Umbilical cord (tissue), 2 donors: Measurements from ENCODE around the gene PRKG1. TPM values are rescaled to one million over a fixed set of nuclear protein-coding genes. Genes with fewer than 3 reads are reported as not detected.
"Not testable (repeated sequence)": the region's sequence is repeated elsewhere in the genome, so short reads cannot be mapped to it uniquely, and the experiment has no call there.

Experiments
- DNase-seq: peaks from one replicate; pipeline ENCODE4 v3.0.0-alpha.2; 2015; ENCODE audit warnings: low spot score
- total RNA-seq: library from RNA; depleted of rRNA; stranded (reverse); fragments of >200 nt; gene quantifications from one replicate; pipeline ENCODE4 v1.2.3, GENCODE V29; 2014; ENCODE audit warnings: low replicate concordance; ENCODE audit not compliant: insufficient read depth

Gene PRKG1
- total RNA-seq, 1 donor from 2014 or later, result 144 TPM

DNA sequence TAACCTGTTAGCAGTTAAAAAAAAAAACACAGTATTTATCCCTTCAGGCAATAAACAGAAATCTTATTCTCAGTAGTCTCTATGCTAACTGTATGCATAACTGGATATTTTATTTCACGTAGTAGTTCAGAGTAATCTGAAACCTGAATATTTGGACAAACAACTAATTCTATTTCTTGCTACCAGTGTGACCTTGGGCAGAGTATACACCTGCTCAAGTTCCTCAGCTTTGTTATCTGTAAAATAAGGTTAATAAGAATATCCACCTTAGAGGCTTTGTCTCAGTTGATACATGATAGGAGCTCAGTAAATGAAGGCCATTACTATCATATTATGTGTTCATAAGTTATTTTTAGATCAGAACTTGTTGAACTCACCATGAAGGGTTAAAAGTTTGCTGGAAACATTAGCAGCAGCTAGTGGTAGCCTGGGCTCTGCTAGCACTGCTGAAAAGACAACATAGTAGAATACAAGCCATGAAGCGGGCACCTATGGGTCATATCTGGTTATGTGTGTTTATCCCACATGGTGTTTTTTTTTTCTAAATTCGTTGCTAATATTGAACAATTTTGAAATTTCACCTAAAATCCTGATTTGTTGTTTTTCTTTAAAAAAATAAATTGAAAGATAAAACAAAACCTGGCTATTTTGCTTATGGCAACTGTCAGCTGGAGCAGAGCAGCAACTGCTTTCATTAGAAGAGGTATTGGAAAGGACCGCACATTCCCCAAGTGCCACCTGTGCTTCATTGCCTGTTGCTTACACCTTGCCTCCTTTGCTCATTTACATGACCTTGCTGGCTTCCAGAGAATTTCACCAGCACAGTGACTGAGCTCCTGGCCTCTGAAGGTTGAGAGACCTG, 303.0 kb downstream of the PRKG1 start:
- no peak for DNase-seq

DNA sequence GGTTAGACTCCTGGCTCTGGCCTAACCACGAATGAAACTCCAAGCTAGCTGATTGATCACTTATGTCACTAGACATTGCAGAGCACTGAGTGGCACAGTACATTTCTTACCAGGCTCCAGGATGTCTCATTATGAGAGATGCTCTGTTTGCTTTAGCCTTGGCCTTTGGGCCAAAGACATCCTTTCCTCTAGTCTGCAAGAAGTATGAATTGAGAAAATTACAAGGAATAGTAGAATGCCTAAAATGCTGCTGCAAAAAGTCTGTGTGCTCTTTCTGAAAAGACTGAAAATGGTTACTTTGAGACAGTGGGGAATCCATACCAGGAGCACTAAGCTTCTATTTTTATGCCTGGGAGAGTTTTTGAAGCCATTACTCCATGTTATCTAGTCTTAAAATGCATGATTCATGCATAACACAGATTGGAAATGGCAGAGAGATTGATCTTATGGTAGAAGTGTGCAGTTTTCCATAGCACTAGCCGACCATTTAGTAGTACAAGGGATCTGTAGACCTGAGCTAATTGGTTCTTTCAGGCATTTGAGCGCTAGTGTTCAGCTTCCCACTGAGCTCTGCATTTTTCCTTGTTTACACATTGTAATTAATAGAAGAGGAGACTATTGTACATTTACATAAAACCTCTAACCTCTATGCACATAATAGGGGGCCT, 303.8 kb downstream of the PRKG1 start:
- no peak for DNase-seq

DNA sequence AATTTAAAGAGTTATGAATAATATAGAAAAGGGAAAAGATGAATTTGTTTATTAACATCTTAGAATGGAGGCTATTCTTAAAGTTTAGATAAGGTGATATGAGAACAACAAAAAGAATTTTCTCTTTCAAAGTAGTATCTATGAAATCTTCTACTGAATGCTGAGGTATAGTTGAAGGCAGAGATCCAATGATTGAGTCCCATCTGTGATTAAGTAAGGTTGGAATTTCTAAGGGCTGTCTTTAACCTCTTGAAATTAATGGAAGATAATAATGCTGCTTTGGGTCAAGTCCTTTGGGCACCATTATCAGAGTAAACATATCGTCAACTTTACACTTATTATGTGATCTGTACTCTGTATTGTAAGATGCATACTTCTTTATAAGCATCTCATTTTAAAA, 307.9 kb downstream of the PRKG1 start:
- no peak for DNase-seq

DNA sequence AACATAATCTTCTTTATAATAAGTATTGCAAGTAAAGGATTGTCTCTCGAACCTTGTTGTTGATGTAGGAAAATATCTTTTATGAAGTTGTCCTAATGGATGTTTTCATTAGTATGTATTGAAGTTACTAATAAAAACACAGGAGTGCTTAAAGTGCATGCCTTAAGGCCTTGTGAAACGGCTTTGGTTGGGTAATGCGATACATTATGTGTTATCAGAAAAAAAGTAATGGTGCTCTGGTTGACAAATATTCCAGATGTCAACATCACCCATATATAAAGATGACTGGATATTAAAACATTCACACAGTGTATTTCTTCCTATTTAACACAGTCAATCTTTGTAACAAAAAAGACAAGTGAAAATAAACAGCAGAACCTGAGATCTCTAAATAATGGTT, 310.7 kb downstream of the PRKG1 start:
- DNase-seq, result no peak

GRCh38 chr10:51386248-51386885, 312.1 kb downstream of the PRKG1 start:
- DNase-seq, result no peak

- DNase-seq, result peak; percentile 60
These were observed 315.4 kb downstream of the PRKG1 start for GRCh38 chr10:51389415-51390321.

DNA sequence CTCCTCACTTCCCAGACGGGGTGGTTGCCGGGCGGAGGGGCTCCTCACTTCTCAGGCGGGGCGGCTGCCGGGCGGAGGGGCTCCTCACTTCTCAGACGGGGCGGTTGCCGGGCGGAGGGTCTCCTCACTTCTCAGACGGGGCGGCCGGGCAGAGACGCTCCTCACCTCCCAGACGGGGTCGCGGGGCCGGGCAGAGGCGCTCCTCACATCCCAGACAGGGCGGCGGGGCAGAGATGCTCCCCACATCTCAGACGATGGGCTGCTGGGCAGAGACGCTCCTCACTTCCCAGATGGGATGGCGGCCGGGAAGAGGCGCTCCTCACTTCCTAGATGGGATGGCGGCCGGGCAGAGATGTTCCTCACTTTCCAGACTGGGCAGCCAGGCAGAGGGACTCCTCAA, 318.7 kb downstream of the PRKG1 start:
- not testable (repeated sequence) for DNase-seq

DNA sequence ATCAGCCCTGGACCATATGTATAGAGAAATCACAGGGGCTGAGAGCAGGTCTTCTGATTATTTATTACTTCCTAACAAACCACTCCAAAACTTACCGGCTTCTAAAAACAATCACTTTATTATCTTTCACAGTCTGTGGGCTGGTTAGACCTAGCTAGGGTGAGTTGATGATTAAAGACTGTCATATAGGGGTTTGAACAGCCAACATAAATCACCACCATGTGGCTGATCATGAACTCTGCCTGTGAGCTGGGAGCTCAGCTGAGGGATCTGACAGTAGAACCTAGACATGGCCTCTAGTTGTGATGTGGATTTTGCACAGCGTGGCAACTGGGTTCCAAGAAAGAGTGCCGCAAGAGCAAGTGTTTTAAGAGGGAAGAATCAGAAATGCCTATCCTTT, 319.8 kb downstream of the PRKG1 start:
- DNase-seq, result no peak

DNA sequence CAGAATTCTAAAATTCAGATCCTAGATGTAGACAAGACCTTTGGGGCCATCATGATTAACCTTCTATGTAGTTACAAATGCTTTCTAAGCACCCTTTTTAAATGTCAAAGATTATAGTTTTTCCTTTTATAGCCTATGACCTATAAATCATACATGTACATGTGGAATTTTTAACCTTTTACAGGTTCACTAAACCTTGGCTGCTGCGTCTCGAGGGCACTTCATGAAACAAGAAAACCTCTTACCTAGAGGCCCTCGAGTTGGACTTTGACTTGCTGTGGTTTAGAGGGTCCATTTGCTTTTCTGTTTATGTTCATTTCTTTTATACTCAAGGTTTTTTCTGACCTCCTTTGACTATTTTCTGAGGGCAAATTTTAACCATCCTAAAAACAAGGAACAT, 323.0 kb downstream of the PRKG1 start:
- no peak for DNase-seq

DNA sequence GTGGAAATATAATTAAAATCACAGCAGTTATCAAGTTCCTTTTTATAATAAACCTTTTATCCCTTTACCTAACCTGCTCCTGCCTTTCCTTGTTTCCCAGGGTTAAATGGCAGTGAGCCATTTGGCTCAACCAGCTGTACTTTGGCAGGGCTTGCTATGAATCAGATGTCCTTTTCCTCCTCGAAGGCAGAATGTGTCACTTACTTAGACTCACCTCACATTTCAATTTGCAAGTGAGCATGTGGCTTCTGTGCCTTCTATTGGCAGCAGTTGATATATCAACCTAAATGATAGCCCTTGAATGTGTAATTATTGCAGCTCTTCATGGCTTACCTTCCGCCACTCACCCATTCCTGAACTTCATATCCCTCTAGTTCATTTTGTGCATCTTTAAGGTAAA, 323.4 kb downstream of the PRKG1 start:
- DNase-seq, result no peak

DNA sequence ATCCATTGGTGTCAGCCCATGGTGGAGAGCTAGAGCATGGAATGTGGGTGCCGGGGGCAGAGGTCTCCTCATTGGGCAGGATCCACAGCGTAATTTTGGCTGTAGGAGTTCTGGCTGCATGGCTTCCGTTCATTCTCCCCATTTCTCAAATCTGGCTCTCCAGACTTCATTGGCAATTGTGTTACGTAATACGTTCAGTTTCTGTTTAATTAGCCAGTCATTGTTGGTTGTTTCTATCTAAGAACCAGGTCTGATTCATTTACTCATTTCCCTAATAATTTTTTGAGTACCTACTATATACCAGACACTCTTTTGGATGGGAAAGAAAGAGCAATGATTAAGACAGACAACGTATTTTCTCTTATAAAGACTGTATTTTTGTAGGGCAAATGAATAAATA, 325.6 kb downstream of the PRKG1 start:
- DNase-seq, result no peak

- no peak for DNase-seq
These were observed 326.3 kb downstream of the PRKG1 start for GRCh38 chr10:51400392-51401096.

DNA sequence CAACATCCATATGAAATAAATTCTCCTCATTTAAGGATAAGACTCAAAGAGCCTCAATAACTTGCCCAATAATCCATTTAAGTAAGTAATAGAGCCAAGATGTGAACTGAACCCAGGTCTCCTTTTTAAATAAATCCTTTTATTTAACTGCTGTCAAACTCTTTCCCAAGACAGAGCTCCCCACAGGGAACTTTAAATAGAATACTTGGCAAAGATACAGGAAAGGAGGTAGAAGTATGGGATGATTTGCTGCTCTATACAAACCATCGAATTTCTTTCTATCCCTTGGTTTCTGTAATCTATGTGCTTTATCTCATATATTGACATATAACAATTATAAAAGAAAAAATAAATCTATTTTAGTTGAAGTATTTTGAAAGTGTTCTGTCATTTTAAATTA, 329.2 kb downstream of the PRKG1 start:
- DNase-seq, result no peak

DNA sequence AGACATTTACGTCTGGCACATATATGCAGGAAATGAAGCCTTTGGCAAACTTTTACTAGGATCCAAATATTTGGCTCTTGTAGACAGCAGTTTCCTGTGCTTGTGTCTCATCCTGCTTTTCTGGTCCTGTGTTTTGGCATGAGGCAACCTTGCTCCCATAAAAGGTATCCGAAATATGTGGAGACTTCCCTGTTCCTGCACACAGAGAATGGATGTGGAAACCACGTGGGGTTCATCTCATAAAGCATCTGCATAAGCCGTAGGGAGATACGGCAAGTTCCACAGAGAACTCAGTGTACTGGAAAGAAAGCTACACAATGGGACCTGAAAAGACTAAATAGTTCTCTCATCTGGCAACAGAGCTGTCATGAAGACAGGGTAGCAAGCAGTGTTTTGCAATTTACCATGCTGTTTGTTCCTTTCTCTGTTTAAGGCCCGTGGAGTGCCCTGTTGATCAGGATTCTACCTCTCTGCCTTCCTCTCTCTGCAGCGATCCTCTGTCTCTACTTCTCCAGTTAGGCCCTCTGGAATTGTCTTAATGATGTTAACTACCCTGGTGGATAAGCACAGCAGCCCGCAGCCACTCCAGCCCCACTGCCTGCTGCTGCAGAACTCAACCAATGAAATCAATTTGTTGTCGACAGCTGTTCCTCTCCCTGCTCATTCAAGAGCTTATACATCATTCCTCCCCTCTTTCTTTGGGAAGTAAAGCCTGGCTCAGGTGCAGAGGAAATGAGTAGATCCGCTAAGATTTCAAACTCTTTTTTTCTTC, 331.5 kb downstream of the PRKG1 start:
- no peak for DNase-seq

DNA sequence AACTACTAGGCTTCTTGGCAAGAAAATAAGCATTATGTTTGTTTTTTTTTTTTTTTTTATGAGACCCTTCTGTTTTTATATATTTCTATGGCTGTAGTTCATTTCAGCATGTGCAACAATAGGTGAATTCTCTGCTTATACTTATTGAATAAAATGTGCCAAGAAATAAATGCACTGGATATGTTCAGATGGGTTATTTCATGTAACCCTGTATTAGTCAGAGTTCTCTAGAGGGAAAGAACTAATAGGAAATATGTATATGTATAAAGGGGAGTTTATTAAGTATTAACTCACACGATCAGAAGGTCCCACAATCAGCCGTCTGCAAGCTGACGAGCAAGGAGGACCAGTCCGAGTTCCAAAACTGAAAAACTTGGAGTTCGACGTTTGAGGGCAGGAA, 332.3 kb downstream of the PRKG1 start:
- no peak for DNase-seq

GRCh38 chr10:51416494-51416893, 342.2 kb downstream of the PRKG1 start:
- no peak for DNase-seq

- DNase-seq, result no peak
These were observed 345.2 kb downstream of the PRKG1 start for GRCh38 chr10:51419196-51420093.

- no peak for DNase-seq
These were observed 347.6 kb downstream of the PRKG1 start for GRCh38 chr10:51421853-51422252.
